NCI-H128 (cell line): ENCODE results near the gene GSTP1.
"Not testable (repeated sequence)": the region's sequence is repeated elsewhere in the genome, so short reads cannot be mapped to it uniquely, and the experiment has no call there.

Experiments
- DNase-seq: peaks from one replicate; lab custom pipeline; 2025; ENCODE audit not compliant: unreplicated experiment; lab: John Stamatoyannopoulos, UW

Gene GSTP1

GRCh38 chr11:67562963-67563704, 20.5 kb upstream of the GSTP1 start:
- no peak for DNase-seq

- DNase-seq: not testable (repeated sequence)
Observed at GRCh38 chr11:67563705-67564114, 19.9 kb upstream of the GSTP1 start.

- no peak for DNase-seq
Observed at GRCh38 chr11:67564230-67564629, 19.4 kb upstream of the GSTP1 start.

GRCh38 chr11:67571443-67571842, 12.2 kb upstream of the GSTP1 start:
- no peak for DNase-seq

- DNase-seq: no peak
Observed at GRCh38 chr11:67572305-67572704, 11.3 kb upstream of the GSTP1 start.

- DNase-seq: peak; percentile 28
Observed at GRCh38 chr11:67572747-67573419, 10.7 kb upstream of the GSTP1 start.

GRCh38 chr11:67574938-67575337, 8.7 kb upstream of the GSTP1 start:
- DNase-seq: no peak

GRCh38 chr11:67576735-67577475, 6.7 kb upstream of the GSTP1 start:
- no peak for DNase-seq

- DNase-seq: no peak
Observed at GRCh38 chr11:67577951-67578350, 5.7 kb upstream of the GSTP1 start.

GRCh38 chr11:67581469-67581868, 2.1 kb upstream of the GSTP1 start:
- no peak for DNase-seq

GRCh38 chr11:67582011-67582410, 1.6 kb upstream of the GSTP1 start:
- no peak for DNase-seq

- DNase-seq: no peak
Observed at GRCh38 chr11:67584205-67584880, 731 bp downstream of the GSTP1 start.

- no peak for DNase-seq
Observed at GRCh38 chr11:67584881-67585873, 1.6 kb downstream of the GSTP1 start.

GRCh38 chr11:67585911-67586310, 2.3 kb downstream of the GSTP1 start:
- DNase-seq: no peak

- no peak for DNase-seq
Observed at GRCh38 chr11:67586568-67587250, 3.1 kb downstream of the GSTP1 start.

GRCh38 chr11:67588136-67588503, 4.5 kb downstream of the GSTP1 start:
- DNase-seq: no peak

GRCh38 chr11:67588899-67589415, 5.3 kb downstream of the GSTP1 start:
- not testable (repeated sequence) for DNase-seq

- DNase-seq: no peak
Observed at GRCh38 chr11:67592880-67593564, 9.4 kb downstream of the GSTP1 start.

- DNase-seq: no peak
Observed at GRCh38 chr11:67593565-67593905, 9.9 kb downstream of the GSTP1 start.
